Measurements from ENCODE around the gene ANKMY1.
A peak's percentile ranks its signal among the peaks of the same experiment; 100 is the strongest.

The ANKMY1 gene

DNA sequence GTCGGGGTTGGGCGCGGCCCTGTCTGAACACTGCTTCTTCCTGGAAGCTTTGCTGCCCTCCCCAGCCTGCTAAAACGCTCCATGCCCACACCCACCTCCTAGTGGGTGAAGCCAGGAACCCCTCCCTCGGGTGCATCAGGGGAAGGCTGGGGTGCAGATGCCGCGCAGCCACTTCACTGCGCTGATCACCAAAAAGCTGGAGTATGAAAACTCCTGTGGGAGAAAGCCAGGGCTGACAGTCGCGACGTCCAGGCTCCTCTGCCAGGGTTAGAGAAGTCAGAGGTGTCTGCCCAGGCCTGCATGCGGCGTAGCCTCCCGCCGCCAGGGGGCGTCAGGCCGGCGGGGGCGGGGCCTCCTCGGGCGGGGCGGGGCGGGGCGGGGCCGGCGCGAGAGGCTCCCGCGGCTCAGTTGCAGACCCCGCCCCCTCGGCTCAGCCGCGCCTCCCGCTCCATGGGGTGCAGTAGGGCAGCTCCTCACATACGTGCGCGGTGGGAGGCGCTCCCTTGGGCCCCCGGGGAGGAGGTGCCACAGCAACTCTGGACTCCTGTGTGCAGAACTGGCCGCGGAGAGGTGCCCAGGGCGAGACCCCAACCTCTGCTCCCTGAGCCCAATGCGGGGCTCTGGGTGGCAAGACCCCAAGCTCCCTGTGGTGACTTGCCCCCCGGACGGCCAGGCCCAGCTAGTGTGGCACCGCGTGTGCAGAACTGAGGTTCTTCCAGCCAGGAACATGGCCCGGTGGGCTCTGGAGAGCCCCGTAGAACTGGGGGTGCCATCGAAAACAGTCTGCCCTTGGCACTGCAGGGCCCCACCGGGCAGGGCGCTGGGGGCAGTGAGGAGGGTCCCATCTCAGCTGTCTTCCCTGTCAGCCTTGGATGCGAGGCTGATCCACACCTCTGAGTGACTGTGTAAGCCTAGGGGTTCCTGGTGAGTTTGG lies 8.7 kb upstream of the ANKMY1 start (continued):
- TF ChIP-seq ESRRG (CRISPR knock-in tag; IDR thresholded peaks at IDR 0.05), result no peak
- TF ChIP-seq CSDC2 (CRISPR knock-in tag; IDR thresholded peaks at IDR 0.05), result no peak

DNA sequence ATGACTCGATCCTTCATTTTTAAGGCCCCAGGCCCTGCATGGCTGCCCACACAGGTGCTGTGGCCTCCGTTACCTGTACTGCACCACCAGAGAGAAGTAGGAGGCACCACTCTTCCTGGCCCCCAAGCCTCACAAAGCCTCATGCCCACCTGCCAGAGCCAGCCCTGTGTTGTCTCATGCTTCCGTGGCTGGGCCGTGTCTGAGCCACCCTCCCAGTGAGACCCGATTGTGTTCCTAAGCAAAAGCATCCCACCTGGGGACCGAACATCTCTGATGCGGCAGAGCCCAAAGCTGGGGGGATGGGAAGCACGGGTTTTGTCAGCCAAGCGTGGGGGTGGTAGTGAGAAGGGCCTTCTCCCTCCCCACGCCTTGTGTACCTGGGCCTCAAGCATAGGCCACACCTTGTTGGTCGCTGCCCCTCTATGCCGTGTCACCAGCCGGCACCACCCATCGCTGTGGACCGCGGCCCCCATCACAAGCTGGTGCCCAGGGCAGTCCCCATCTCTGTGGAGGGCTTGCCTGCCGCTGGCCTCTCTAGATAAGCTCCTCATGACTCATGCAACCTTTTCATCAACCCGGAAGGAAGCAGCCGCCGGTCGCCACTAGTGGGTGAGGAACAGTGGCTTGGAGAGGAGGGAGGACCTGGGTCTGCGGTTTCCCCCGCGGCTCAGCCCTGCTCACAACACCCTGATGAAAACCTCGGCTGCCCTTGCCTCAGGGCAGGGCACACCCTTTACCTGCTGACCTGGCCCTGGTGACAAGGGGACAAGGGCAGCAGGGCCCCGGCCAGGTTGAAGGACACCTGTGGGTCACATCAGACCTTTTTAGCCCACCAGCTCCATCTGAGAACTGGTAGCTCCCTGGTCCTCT lies 7.8 kb upstream of the ANKMY1 start:
- peak; percentile 42 for ATAC-seq

GRCh38 chr2:240564561-240565332 lies 7.0 kb upstream of the ANKMY1 start:
- TF ChIP-seq SNAI2 (CRISPR knock-in tag; IDR thresholded peaks at IDR 0.05) (no peak), ZFP3 (CRISPR knock-in tag; IDR thresholded peaks at IDR 0.05) (no peak), ZC3H10 (CRISPR knock-in tag; IDR thresholded peaks at IDR 0.05) (no peak), PPARA (CRISPR knock-in tag; IDR thresholded peaks at IDR 0.05; ENCODE audit: borderline replicate concordance) (no peak), ZFP30 (CRISPR knock-in tag; IDR thresholded peaks at IDR 0.05) (no peak), ISL1 (CRISPR knock-in tag; IDR thresholded peaks at IDR 0.05) (no peak), ZNF70 (CRISPR knock-in tag; IDR thresholded peaks at IDR 0.05) (no peak), TSHZ2 (CRISPR knock-in tag; IDR thresholded peaks at IDR 0.05) (no peak), ZNF8 (CRISPR knock-in tag; IDR thresholded peaks at IDR 0.05) (no peak), GLIS3 (CRISPR knock-in tag; IDR thresholded peaks at IDR 0.05) (no peak)
- TF ChIP-seq, protein P1, sequence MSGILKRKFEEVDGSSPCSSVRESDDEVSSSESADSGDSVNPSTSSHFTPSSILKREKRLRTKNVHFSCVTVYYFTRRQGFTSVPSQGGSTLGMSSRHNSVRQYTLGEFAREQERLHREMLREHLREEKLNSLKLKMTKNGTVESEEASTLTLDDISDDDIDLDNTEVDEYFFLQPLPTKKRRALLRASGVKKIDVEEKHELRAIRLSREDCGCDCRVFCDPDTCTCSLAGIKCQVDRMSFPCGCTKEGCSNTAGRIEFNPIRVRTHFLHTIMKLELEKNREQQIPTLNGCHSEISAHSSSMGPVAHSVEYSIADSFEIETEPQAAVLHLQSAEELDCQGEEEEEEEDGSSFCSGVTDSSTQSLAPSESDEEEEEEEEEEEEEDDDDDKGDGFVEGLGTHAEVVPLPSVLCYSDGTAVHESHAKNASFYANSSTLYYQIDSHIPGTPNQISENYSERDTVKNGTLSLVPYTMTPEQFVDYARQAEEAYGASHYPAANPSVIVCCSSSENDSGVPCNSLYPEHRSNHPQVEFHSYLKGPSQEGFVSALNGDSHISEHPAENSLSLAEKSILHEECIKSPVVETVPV (CRISPR knock-in tag; IDR thresholded peaks at IDR 0.05), result no peak
- TF ChIP-seq, protein P2, sequence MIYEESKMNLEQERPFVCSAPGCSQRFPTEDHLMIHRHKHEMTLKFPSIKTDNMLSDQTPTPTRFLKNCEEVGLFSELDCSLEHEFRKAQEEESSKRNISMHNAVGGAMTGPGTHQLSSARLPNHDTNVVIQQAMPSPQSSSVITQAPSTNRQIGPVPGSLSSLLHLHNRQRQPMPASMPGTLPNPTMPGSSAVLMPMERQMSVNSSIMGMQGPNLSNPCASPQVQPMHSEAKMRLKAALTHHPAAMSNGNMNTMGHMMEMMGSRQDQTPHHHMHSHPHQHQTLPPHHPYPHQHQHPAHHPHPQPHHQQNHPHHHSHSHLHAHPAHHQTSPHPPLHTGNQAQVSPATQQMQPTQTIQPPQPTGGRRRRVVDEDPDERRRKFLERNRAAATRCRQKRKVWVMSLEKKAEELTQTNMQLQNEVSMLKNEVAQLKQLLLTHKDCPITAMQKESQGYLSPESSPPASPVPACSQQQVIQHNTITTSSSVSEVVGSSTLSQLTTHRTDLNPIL (CRISPR knock-in tag; IDR thresholded peaks at IDR 0.05; ENCODE audit: low read depth), result no peak
- TF ChIP-seq, protein P3, sequence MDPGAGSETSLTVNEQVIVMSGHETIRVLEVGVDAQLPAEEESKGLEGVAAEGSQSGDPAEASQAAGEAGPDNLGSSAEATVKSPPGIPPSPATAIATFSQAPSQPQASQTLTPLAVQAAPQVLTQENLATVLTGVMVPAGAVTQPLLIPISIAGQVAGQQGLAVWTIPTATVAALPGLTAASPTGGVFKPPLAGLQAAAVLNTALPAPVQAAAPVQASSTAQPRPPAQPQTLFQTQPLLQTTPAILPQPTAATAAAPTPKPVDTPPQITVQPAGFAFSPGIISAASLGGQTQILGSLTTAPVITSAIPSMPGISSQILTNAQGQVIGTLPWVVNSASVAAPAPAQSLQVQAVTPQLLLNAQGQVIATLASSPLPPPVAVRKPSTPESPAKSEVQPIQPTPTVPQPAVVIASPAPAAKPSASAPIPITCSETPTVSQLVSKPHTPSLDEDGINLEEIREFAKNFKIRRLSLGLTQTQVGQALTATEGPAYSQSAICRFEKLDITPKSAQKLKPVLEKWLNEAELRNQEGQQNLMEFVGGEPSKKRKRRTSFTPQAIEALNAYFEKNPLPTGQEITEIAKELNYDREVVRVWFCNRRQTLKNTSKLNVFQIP (CRISPR knock-in tag; IDR thresholded peaks at IDR 0.05; ENCODE audit: borderline replicate concordance, low read depth), result no peak
- no peak for ATAC-seq

More for the DNA sequence above, 7.8 kb upstream of the ANKMY1 start:
- TF ChIP-seq TOX (CRISPR knock-in tag; IDR thresholded peaks at IDR 0.05; ENCODE audit: borderline replicate concordance), result no peak
- TF ChIP-seq SNAI2 (CRISPR knock-in tag; IDR thresholded peaks at IDR 0.05), result no peak
- no peak for TF ChIP-seq TCF4 (CRISPR knock-in tag; IDR thresholded peaks at IDR 0.05; ENCODE audit: borderline replicate concordance)
- no peak for TF ChIP-seq ZFP30 (CRISPR knock-in tag; IDR thresholded peaks at IDR 0.05)
- TF ChIP-seq ISL1 (CRISPR knock-in tag; IDR thresholded peaks at IDR 0.05), result no peak
